22Rv1 (cell line): ENCODE measurements around the gene RPL26.
"Not testable (repeated sequence)": the region's sequence is repeated elsewhere in the genome, so short reads cannot be mapped to it uniquely, and the experiment has no call there.

ENCODE experiments used
- H3K27ac ChIP-seq: fragments of 450-650 bp; 2 replicates; pipeline ENCODE4 v1.5.1; 2017
- ZFX ChIP-seq: fragments of 450-650 bp; IDR thresholded peaks from 2 replicates; pipeline ENCODE4 v1.6.1; 2017; ENCODE audit warnings: antibody characterized with exemption, borderline replicate concordance
- TF ChIP-seq, protein P1 (sequence below): fragments of 450-650 bp; IDR thresholded peaks from 2 replicates; pipeline ENCODE4 v1.5.1; 2017; ENCODE audit warnings: mild to moderate bottlenecking

Gene RPL26

DNA sequence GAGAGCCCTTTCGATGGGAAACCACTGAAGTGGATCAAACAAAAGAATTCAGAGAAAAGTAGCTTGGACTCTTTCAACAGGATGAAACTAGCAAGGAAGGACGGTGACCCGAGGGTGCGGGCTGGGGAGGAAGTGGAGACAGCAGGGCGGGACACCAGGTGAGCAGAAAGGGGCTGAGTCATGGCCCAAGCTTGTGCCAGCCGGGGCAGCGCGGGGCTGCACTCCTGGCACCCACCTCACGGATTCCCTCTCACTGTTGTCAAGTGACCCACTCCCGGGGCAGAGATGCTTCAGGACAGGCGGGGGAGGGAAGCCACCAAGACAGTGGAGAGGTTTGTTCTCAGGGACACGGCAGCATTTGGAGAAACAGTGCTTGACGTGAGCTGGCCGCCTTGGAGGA, 25.4 kb upstream of the RPL26 start:
- TF ChIP-seq ZFX = no peak
- TF ChIP-seq, protein P1, sequence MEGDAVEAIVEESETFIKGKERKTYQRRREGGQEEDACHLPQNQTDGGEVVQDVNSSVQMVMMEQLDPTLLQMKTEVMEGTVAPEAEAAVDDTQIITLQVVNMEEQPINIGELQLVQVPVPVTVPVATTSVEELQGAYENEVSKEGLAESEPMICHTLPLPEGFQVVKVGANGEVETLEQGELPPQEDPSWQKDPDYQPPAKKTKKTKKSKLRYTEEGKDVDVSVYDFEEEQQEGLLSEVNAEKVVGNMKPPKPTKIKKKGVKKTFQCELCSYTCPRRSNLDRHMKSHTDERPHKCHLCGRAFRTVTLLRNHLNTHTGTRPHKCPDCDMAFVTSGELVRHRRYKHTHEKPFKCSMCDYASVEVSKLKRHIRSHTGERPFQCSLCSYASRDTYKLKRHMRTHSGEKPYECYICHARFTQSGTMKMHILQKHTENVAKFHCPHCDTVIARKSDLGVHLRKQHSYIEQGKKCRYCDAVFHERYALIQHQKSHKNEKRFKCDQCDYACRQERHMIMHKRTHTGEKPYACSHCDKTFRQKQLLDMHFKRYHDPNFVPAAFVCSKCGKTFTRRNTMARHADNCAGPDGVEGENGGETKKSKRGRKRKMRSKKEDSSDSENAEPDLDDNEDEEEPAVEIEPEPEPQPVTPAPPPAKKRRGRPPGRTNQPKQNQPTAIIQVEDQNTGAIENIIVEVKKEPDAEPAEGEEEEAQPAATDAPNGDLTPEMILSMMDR = no peak

DNA sequence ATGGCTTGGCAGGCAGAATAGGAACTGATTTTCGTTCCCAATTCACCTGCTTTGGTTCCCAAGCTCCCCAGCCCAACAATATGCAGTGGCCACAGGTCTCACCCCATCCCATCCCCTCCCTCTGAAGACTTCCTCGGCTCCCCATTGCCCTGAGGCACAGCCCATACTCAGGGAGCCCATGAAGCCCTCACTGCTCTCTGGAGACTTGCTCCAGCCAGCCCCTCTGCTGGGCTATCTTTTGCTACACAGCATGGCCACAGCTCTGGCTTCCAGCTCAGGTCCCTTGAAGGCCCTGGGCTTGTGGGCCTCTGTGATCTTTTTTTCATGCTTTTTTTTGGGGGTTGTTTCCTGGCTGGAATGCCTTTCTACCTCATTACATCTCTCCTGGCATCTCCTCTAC, 23.2 kb upstream of the RPL26 start:
- TF ChIP-seq ZFX = no peak

More for the DNA sequence above, 25.4 kb upstream of the RPL26 start:
- H3K27ac ChIP-seq = no peak overlapping the region

DNA sequence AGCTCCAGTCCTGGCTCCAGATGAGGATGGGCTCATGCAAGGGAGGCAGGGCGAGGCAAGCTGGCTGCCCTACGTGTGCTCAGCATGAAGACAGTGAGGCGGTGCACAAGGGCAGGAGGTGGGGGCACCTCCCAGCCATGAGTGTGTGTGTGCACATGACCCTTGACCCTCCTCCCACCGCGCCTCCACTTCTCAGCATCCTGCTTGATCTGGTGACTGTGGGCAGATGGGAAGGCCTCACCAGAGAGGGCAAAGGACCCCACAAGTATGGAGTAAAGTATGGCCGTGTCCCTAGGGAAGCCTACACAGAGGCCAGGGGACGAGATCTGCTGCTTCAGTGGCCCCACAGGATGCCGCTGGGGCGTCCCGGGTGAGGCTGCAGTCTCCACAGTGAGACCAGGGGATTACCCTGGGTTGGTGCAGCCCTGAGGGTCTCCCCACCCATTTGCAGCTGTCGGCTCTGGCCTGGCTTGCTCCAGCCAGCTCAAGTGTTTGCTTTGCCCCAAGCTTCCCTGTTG, 22.6 kb upstream of the RPL26 start:
- no peak overlapping the region for H3K27ac ChIP-seq
- no peak for TF ChIP-seq ZFX
- TF ChIP-seq, protein P1 = no peak

More for the DNA sequence above, 23.2 kb upstream of the RPL26 start:
- no peak overlapping the region for H3K27ac ChIP-seq

DNA sequence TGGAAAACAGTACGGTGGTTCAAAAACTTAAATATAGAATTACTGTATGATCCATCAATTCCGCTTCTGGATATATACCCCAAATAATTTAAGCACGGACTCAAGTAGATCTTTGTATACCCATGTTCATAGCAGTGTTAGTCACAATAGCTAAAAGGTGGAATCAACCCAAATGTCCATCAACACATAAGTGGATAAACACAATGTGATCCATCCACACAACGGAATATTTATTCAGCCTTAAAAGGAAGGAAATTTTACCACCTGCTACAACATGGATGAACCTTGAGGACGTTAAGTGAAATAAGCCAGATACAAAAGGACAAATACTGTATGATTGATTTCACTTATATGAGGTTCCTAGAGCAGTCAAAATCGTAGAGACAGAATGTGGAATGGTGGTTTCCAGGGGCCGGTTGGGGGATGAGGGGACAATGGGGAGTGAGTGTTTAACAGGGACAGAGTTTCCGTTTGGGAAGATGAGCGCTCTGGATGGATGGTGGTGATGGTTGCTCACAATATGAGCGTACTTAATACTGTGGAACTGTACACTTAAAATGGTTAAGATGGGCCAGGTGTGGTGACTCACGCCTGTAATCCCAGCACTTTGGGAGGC, 20.0 kb upstream of the RPL26 start:
- TF ChIP-seq, protein P1 = no peak
- no peak for TF ChIP-seq ZFX
- H3K27ac ChIP-seq = no peak overlapping the region

DNA sequence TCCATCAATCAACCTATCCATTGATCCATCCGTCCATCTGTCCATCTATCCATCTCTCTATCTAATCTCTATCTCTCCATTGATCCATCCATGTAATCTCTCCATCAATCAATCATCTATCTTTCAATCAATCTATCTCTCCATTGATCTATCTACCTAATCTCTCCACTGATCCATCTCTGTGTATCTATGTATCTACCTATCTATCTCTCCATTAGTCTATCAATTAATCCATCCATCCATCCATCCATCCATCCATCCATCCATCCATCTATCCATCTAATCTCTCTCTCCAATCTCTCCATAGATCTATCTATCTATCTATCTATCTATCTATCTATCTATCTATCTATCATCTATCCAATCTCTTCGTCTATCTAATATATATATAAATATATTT, 18.1 kb upstream of the RPL26 start:
- TF ChIP-seq, protein P1 = no peak
- TF ChIP-seq ZFX = no peak
- H3K27ac ChIP-seq = no peak overlapping the region

DNA sequence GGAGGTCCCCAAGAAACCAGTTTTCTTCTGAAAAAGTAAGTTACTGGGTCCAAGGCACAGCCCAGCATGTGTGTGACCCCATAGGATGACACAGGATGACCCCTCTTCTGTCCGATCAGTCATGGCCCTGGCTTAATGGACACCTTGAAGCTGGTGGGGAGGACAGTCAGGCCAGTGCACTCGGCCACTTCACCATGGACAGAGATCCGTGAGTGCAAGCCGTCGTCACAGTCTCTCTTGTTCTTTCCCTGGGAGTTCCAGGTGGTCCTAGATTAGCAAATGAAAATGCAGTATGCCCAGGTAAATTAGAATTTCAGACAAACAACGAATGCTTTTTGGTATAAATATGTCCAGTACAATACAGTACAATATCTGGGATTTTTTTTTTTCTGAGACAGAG, 16.0 kb upstream of the RPL26 start:
- no peak for TF ChIP-seq ZFX
- TF ChIP-seq, protein P1 = no peak
- H3K27ac ChIP-seq = no peak overlapping the region

DNA sequence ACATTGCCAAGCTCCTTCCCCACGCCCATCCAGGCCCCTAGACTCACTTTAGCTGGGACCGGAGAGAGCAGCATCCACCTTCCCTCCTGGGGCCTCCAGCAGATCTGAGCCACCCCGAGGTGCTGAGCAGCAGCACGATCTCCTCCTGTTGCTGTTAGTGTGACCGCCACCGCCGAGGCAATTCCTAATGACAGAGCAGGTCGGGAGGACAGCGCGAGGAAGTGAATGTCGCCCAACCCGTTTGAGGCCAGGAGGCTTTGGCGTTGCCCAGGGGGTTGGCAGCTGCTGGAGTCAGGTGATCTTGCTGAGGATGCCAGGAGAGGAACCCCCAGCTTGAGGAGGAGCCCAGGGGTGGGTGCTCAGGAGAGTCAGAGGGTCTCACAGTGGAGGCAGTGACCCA, 14.6 kb upstream of the RPL26 start, which contains the start of gene RNF222:
Gene RNF222 (minus strand): TSS at position 192 of the 400 bp plus-strand sequence. CDS start 4,366 bp downstream, outside the sequence.
- TF ChIP-seq, protein P1 = no peak
- no peak for TF ChIP-seq ZFX
- no peak within 1 kb of the TSS for H3K27ac ChIP-seq

DNA sequence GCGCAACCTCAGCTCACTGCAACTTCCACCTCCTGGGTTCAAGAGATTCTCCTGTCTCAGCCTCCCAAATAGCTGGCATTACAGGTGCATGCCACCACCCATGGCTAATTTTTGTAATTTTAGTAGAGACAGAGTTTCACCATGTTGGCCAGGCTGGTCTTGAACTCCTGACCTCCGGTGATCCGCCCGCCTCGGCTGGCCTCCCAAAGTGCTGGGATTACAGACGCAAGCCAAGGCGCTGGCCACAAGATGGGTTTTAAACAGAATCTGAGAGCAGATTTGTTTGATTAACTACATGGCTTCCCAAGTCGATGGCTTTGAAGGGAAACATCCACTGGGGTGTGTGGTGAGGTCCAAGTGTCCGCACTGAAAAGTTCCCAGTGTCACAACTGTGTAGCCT, 11.5 kb upstream of the RPL26 start:
- H3K27ac ChIP-seq = not testable (repeated sequence)
